NCI-H345 (cell line): ENCODE measurements around the gene SEC14L2.

Experiments used
- DNase-seq: peaks from one replicate; lab custom pipeline; 2025; lab: John Stamatoyannopoulos, UW

SEC14L2 gene

DNA sequence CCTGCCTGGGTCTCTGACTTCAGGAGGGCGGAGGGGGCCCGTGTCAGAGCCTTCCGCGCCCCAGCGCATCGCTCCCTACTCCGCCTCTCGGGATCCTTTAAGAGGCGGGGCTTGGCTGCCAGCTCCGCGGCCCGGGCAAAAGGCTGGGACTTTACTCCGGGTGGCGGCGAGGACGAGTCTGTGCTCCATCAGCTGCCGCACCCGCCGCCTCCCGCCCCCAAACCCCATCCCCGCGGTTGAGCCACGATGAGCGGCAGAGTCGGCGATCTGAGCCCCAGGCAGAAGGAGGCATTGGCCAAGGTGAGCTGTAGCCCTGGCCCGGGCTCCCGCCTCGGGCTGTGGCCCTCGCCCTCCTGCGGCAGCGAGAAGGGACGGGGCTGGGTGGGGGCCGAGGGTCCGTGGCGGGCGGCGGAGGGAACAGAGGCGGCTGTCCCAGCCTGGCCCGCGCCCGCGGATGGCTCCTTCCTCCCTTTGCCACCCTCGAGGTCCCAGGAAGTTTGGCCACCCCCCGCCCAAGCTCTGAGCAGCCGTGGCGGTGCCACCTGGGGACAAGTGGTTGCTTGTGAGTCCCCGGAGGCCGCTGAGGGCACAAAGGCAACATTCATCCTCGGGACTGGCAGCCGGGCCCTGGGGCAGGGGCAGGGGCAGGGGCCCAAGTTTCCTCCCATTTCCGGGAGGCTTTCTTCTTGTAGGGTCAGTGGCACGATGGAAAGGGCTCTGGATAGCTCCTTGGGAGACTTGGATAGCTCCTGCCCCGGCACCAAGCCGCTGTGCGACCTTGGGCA lies at the start of gene SEC14L2:
Gene SEC14L2 (plus strand): TSS at position 148 of the 785 bp plus-strand sequence. CDS start 99 bp downstream, at position 247.
- peak; percentile 55 for DNase-seq

DNA sequence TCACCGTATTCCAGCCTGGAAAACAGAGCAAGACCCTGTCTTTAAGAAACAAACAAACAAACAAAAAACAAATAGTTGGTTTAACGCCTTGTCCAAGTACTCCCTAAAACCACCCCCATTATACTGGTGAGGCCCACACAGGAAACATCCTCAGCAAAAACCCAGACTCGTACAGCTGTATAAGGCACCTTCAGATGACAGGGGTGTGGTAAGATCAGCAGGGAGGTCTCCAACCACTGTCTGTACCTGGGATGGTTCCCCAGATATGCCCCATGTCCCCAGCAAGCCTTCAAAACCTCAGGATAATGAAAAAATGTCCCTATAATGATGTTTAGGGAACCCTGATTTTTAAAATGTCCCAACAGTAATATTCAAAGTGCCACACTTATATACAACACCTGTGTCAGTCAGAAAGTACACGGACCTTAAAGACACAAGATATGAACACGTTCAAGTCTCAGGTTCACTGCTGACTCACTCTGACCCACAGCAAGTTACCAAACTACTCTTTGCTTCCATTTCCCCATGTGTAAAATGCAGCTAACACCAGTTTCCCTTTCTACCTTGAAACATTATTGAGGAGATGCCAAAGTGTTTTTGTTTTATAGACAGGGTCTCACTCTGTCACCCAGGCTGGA lies 49.4 kb upstream of the SEC14L2 start:
- DNase-seq, result no peak

DNA sequence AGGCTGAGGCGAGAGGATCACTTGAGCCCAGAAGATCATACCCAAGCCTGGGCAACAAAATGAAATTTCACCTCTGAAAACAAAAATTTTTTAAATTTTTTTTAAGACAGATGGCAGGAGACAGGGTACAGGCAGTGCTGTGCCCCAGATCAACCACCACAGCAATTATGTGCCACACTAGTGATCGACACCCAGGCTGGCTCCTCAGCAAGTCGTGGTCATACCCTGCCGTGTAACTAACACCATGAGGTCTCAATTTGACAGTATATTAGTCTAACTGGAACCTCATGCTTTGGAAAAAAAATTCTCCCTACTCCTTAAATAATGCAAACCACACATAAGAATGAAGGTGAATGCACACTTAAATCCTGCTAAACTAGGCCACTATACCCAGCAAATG lies 48.4 kb upstream of the SEC14L2 start:
- DNase-seq, result no peak

DNA sequence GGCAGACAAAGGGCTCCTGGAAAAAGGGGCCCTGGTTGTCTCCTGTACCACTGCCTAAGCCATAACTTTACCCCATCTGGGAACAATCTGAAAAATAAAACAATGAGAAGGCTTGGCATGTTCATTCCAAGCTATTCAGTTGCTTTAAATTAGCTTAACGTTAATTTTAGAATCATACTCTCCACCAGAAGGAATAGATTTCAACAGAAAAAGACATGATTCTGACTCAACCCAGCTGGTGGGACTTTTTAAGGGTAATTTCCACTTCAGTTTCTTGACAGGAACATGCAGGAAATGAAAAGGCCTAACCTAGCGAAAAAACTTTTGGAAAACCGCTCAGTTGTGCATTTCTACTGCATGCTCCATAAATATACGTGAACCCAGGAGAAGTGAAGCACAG lies 48.0 kb upstream of the SEC14L2 start:
- no peak for DNase-seq

DNA sequence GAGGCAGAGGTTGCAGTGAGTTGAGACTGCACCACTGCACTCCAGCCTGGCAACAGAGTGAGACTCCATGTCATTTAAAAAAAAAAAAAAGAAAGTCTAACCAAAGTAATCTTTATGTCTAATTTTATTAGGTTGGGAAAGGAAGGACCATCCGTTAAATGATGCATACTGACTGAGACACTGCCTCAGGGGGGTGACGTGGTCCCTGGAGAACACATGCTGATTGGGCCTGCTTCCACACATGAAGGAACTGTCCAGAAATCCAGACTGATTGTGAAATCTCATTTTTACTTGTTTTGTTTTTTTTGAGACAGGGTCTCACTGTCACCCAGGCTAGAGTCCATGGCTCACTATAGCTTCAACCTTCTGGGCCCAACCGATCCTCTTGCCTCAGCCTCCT lies 45.6 kb upstream of the SEC14L2 start:
- DNase-seq, result no peak

DNA sequence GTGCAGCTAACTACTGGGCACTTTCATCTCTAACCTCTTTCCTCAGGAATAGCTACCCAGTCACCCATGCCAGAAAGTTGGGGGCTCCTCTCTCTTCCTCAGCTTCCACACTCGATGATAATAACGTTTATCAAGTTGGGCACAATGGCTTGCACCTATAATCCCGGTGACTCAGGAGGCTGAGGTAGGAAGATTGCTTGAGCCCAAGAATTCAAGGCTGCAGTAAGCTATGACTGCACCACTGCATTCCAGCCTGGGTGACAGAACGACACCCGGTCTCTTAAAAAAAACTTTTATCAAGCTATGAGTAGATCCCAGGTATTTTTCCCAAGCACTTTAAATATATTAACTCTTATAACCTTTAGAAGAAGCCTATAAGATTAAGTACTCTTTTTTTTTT lies 42.2 kb upstream of the SEC14L2 start:
- no peak for DNase-seq

DNA sequence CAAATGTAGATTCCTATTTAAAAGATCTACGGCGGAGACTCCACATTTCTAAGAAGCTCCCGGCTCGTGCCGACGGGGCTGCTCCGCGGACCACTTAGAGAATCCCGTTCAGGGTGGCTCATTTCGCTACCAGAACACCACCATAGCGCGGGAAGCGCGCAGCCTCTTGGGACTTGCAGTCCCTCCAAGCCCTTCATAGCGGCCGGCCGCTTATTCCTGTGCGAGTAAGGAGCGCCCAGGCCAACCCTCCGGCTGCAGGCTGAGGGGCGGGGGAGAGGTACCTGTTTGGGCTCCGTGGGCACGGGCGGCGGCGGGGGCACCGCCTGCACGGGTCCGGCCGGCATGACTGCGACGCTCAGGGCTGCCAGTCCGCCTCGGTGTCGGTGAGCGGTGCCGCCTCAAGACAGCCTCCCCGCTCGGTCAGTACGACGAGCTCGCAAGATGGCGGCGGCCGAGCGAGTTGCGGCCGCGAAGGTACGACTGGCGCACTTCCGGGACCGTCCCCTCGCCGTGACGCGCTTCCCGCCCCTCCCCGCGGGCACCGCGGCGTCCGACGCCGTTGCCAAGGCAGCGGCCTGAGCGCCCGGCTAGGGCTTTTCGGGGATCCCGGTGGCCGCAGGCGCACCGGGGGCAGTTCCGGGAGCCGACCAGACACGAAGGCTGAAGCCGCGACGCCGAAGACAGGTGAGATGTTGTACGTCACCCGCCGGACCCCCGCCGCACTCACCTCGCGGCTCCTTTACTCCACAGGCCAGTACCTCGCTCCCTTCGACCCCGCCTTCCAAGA lies 40.2 kb upstream of the SEC14L2 start, which contains the start of the genes CCDC157 and SF3A1:
Gene CCDC157 (plus strand): TSS at position 559 of the 787 bp plus-strand sequence. CDS start 8,994 bp downstream, outside the sequence.
Gene SF3A1 (minus strand): TSS at position 446 of the 787 bp plus-strand sequence. CDS start 102 bp downstream, at position 344.
- DNase-seq, result peak; percentile 86

DNA sequence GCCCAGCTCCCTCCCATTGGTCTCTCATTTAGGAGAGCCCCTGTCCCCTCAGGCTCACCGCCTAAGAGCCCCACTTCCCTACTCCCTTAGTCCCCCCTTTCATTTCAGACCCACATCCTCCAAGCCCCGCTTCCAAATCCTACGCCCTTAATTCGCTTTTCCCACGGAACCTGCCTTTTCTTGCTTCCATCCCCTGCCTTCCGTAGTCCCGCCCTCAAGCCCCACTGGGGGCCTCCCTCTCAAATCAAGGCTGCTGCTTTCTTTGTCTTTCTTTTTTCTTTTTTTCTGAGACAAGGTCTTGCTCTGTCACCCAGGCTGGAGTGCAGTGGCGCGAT lies 39.6 kb upstream of the SEC14L2 start:
- DNase-seq, result no peak

DNA sequence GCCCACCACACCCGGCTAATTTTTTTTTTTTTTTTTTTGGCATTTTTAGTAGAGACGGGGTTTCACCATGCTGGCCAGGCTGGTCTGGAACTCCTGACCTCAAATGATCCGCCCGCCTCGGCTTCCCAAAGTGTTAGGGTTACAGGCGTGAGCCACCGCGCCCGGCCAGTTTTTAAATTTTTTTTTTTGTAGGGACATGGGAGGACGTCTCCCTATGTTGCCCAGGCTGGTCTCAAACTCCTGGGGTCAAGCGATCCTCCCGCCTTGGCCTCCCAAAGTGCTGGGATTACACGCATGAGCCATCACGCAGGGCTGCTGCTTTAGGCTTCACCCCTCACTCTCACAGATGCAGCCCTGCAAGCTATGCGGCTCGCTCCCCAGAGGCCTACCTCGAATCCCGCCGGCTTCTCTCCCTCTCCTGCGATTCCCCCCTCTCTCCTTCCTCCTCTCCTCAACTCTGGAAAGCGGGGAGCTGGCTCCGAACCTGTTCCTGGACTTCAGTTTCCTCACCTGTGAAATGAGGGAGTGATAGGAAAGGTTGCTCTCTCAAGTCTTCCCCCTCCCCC lies 39.1 kb upstream of the SEC14L2 start:
- no peak for DNase-seq

DNA sequence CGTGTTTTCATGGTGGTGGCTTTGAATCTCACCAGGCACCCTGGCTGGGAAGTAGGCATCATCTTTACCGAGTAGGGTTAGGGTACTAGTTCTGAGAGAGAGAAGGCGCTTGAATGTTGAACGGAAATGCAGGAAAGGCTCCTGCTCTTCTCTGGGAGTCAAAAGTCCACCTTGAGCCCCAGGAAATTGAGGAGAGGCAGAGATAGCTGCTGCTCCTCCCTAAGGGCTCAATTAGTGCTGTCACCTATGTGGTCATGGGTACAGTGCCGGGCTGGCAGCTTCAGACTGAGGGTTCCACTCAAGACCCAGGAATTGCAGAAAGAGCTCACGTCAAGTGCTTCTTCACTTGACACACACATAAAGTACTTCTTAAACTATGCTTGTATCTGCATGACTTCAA lies 38.3 kb upstream of the SEC14L2 start:
- DNase-seq, result no peak

DNA sequence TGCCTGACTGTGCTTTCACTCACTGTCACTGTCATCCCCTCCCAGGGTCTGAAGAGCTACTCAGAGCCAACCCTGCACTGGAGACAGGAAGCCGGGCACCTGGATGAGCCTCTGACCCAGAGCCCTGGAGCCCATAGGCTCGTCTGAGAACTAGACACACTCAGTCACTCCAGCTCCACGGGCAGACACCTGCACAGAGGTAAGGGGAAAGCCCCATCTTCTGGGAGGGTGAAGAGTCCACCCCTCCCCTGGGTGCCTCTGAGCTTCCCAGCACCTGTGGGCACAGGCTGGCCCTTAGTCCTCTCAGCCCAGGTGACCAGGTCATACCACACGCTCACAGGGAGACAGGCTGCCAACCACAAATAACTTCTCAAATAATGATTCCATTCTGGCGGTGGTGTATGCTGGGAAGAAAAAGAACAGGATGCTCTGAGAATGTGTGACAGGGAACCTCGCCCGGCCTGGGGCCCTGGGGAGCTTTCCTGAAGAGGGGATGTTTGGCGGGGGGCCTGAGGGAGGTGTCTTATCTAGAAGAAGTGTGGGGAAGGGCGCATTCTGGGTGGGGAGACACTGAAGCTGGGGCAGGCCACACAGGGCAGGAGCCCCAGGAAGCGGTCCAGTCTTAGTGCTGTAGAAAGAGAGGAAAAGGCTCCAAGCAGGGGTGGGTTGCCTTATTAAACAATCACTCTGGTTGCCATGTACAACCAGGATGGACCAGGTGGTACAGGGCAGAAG lies 34.7 kb upstream of the SEC14L2 start:
- DNase-seq, result no peak

DNA sequence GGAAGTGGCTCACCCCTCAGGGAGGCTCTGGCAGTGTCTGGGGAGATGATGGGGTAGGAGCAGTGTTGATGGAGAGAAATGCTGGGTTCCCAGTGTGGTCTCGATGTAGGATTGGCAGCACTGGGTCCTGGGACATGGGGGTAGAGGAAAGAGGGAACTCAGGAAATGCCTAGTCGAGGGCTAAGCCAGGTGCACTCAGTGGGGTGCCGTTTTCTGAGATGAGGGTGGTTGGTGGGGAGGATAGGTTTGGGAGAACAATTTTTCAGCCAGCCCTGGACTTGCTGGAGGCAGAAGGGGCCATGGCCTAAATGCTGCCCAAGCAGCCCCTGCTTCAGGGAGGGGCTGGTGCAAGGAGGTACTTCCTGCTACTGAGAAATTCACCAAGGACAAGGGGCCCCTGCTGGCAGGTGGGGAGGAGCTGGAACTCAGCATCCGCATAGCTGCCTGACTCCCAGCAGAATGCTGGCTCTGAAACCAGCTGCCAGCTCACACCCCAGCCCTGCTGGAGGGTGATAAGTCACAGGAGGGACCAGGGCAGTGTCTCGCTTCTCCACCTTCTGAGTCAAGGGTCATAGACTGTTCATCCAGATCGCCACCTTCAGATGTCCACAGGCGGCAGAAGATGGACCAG lies 34.1 kb upstream of the SEC14L2 start:
- DNase-seq, result peak; percentile 1

DNA sequence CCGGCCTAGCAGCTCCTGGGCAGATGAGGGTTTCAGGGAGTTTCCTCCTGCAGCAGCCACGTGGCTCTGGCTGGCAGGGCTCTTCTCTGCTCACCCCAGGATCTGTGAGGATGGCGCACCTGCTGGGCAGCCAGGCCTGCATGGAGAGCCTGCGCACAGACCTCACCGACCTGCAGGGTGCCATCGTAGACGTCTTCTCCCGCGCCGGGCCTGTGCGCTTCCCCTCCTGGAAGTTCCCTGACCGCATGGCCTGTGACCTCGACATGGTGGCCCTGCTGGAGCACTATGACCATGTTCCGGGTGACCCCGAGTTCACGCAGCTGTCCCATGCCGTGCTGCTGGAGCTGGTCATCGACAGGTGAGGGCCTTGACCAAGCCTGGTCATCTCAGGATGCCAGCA lies 30.9 kb upstream of the SEC14L2 start:
- DNase-seq, result no peak

DNA sequence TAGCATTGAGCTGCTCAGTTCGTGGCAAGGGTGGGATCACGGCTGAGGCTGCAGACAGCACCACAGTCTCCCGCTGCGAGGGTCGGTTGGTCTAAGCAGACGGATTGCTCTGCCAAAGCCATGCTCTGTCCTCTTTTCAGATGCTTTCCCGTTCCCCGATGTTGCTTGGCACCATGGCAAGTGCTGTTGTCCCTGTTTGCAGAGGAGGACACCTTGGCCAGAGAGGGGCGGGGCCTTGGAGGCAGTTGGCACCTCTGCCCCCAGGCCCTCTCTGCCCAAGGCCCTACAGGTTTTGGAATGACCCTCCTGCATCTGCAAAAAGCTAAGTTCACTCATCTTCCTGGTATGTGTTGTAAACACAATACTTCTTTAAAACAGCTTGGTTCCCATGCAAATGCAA lies 28.4 kb upstream of the SEC14L2 start:
- DNase-seq, result no peak

DNA sequence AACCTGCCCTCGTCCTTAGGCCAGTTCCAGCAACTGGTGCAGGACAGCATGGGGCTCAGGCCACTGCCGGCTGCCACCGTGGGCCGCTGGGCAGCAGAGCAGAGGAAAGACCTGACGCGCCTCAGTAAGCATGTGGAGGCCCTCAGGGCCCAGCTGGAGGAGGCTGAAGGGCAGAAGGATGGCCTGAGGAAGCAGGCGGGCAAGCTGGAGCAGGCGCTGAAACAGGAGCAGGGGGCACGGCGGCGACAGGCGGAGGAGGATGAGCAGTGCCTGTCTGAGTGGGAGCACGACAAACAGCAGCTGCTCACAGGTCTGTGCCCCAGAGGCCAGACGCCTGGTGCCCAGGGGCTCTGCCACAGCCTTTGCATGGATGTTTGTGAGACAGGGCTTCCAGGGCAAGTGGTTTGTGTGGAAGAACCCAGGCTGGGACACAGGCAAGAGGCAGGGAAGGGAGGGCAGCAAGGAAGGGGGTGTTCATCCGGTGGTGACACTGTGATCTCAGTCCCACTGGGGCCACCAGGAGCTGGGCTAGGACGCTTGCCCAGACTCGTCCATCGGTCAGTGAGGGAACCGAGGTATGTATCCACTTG lies 26.1 kb upstream of the SEC14L2 start:
- no peak for DNase-seq

DNA sequence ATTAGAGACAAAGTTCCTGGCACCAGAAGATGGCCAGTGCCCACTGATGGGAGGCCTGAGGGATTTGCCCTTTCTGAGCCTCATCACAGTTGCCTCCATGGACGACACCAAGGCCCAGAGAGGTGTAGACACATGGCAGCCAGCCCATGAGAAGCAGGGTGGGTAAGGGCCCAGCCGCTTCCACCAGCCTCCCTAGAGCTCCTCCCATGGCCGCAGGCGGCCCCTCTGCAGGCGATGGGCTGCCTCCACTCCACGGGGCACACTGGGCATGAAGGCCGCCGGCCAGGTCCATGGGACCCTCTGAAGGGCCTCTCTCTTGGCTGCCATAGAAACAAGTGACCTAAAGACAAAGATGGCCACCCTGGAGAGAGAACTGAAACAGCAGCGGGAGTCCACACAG lies 25.5 kb upstream of the SEC14L2 start:
- no peak for DNase-seq

DNA sequence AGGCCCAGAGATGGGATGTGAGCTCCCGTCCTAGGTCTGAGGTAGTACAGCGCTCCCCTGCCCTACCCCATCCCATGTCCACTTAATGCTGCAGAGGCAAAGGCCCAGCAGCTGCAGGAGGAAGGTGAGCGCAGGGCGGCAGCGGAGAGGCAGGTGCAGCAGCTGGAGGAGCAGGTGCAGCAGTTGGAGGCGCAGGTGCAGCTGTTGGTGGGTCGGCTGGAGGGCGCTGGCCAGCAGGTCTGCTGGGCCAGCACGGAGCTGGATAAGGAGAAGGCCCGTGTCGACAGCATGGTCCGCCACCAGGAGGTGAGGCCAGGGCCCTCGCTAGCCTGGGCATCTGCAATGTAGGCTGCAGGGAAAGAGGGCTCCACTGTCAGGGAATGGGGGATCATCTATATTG lies 24.8 kb upstream of the SEC14L2 start:
- no peak for DNase-seq

DNA sequence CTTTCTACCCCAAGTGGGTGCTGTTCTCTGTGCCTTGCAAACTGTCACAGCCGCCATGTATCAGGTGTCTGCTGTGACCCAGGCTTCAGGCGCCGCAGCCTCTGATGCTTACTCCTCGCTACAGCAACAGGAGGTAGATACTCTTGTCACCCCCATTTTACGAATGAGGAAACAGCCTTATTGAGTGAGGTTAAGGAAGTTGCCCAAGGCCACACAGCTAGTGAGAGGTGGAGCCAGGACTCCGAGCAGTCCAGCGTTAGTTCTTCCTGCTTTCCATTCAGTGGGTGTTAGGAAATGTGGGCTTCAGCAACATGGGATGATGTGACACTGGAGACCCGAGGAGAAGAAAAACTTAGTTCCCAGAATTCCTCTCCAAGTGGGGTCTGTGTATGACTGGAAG lies 23.9 kb upstream of the SEC14L2 start:
- DNase-seq, result no peak

DNA sequence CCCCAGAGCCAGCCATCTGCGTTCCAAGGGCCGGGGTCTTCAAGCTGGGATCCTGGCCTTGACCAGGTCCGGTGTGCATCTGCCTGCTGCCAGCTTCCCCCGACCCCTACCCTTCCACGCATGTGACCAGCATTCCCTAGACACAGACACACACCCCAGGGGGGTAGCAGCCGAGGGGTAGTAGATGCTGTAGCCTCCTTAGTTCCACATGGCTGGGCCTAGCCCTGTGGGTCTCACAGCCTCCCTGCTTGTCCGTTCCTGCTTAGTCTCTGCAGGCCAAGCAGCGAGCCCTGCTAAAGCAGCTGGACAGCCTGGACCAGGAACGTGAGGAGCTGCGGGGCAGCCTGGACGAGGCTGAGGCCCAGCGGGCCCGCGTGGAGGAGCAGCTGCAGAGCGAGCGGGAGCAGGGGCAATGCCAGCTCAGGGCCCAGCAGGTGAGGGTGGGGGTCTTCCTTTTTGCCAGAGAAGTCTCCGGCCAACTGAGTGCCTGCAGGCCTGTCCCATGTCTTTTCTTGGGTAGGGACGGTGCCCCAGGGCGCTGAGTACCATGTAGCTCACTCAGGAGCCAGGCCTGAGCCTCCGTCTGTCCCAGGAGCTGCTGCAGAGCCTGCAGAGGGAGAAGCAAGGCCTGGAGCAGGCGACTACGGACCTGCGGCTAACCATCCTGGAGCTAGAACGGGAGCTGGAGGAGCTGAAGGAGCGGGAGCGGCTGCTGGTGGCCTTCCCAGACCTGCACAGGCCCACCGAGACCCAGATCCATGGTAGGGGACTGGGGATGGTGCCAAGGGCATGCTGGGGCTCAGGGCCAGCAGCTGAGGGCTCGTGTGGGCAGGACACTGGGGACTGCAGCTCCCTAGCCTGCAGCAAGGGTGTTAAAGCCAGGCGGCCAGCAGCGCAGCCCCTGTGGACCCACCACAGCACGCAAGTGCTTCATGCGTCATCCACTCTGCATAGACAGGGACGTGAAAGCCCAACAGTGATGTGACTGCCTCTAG lies 23.2 kb upstream of the SEC14L2 start:
- DNase-seq, result no peak
